NCI-H2107 treated with DMSO at 0.1 percent for 48 hours (cell line): Measurements from ENCODE around the gene PSMG3.
"Not testable (repeated sequence)": the region's sequence is repeated elsewhere in the genome, so short reads cannot be mapped to it uniquely, and the experiment has no call there.

Experiments
- DNase-seq: peaks from one replicate; lab custom pipeline; 2025; ENCODE audit not compliant: unreplicated experiment; lab: John Stamatoyannopoulos, UW

The PSMG3 gene

GRCh38 chr7:1535701-1536454 is 34.0 kb downstream of the PSMG3 start:
- DNase-seq: no peak

GRCh38 chr7:1535100-1535458 is 34.8 kb downstream of the PSMG3 start:
- DNase-seq: no peak

GRCh38 chr7:1534330-1535099 is 35.3 kb downstream of the PSMG3 start:
- DNase-seq: no peak

- DNase-seq: no peak
These were observed 36.1 kb downstream of the PSMG3 start for GRCh38 chr7:1533547-1534329.

GRCh38 chr7:1533255-1533546 is 36.6 kb downstream of the PSMG3 start:
- no peak for DNase-seq

- no peak for DNase-seq
These were observed 37.2 kb downstream of the PSMG3 start for GRCh38 chr7:1532456-1533254.

- DNase-seq: no peak
These were observed 37.8 kb downstream of the PSMG3 start for GRCh38 chr7:1531979-1532455.

GRCh38 chr7:1531263-1531978 is 38.4 kb downstream of the PSMG3 start:
- DNase-seq: no peak

GRCh38 chr7:1530946-1531262 is 38.9 kb downstream of the PSMG3 start:
- no peak for DNase-seq

GRCh38 chr7:1529383-1530116 is 40.3 kb downstream of the PSMG3 start:
- no peak for DNase-seq

- no peak for DNase-seq
These were observed 43.5 kb downstream of the PSMG3 start for GRCh38 chr7:1526271-1526754.

- no peak for DNase-seq
These were observed 44.4 kb downstream of the PSMG3 start for GRCh38 chr7:1525409-1525808.

- no peak for DNase-seq
These were observed 46.0 kb downstream of the PSMG3 start for GRCh38 chr7:1523844-1524243.

GRCh38 chr7:1523208-1523607 is 46.6 kb downstream of the PSMG3 start:
- DNase-seq: no peak

- DNase-seq: no peak
These were observed 48.4 kb downstream of the PSMG3 start for GRCh38 chr7:1521456-1521855.

- DNase-seq: no peak
These were observed 49.1 kb downstream of the PSMG3 start for GRCh38 chr7:1520539-1521234.

GRCh38 chr7:1519322-1519922 is 50.4 kb downstream of the PSMG3 start:
- DNase-seq: not testable (repeated sequence)
